HepG2 (cell line): ENCODE measurements around the gene SKIC2. TPM values are rescaled to one million over a fixed set of nuclear protein-coding genes. Genes with fewer than 3 reads are reported as not detected.
A peak's percentile ranks its signal among the peaks of the same experiment; 100 is the strongest.

Experiments used
- ATAC-seq: fragments of 200-7000 bp; cut with Tn5 transposase; 3 replicates; pipeline ENCODE4 v1.9.1; 2020; ENCODE audit warnings: mild to moderate bottlenecking, moderate library complexity
- BruUV-seq: library from RNA; stranded (reverse); fragments of 400-500 nt; replicated peaks from 2 replicates; lab custom pipeline; 2021; lab: Mats Ljungman, UMichigan
- CTCF ChIA-PET: fragments of 300-600 bp; formaldehyde crosslinking; extraction: SDS; loops from one replicate; lab custom pipeline; 2021; ENCODE audit warnings: low total read pairs, inconsistent platforms, low intra/inter-chr PET ratio; lab: Yijun Ruan, JAX
- POLR2A ChIA-PET: fragments of 350-600 bp; sonication (Branson Sonifier 250); formaldehyde crosslinking; loops from one replicate; lab custom pipeline; 2020; ENCODE audit warnings: antibody characterized with exemption, inconsistent platforms; lab: Yijun Ruan, JAX
- DNase-seq: peaks from one replicate; pipeline ENCODE4 v3.0.0-alpha.2; 2015; ENCODE audit warnings: low spot score
- FAIRE-seq: peaks from 3 replicates; lab custom pipeline; 2011; peaks lifted over from hg19 to GRCh38; lab: Jason Lieb, UNC
- H2AFZ ChIP-seq: one replicate; pipeline ENCODE4 v1.6.1; 2011; ENCODE audit warnings: low read length, inconsistent platforms
- H3K27ac ChIP-seq: fragments of 300-600 bp; 3 replicates; pipeline ENCODE4 v1.8.0; 2011; ENCODE audit warnings: mixed run types, mild to moderate bottlenecking, mixed read lengths, low read length, inconsistent platforms; ENCODE audit not compliant: insufficient read depth; ENCODE audit errors: extremely low read length
- H3K27me3 ChIP-seq, 2 experiments: fragments of 200-600 bp in 1 of 2; 2 replicates in 1 of 2; 3 replicates in 1 of 2; pipeline versions ENCODE4 v1.6.0 to v1.8.0; 2011; ENCODE audit warnings: low read length in 2 of 2, mild to moderate bottlenecking in 2 of 2, moderate library complexity in 2 of 2, inconsistent platforms in 1 of 2; ENCODE audit not compliant: insufficient read depth in 2 of 2, control insufficient read depth in 1 of 2
- H3K36me3 ChIP-seq, 2 experiments: fragments of 200-600 bp in 1 of 2; replicated peaks in 1 of 2; 2 replicates in 1 of 2; 3 replicates in 1 of 2; pipeline versions ENCODE4 v1.5.1 to v1.8.0; 2011; ENCODE audit warnings: low read length in 2 of 2, inconsistent platforms in 1 of 2; ENCODE audit not compliant: insufficient read depth in 2 of 2, control insufficient read depth in 1 of 2
- H3K4me1 ChIP-seq: 2 replicates; pipeline ENCODE4 v1.5.1; 2012; ENCODE audit warnings: low read length, inconsistent platforms; ENCODE audit not compliant: insufficient read depth
- H3K4me2 ChIP-seq: 2 replicates; pipeline ENCODE4 v1.6.0; 2011; ENCODE audit warnings: low read depth, low read length, inconsistent platforms
- H3K4me3 ChIP-seq, 3 experiments: fragments of 200-600 bp in 1 of 3; sonication (generic), shearing (Covaris generic) in 1 of 3; replicated peaks in 1 of 3; 2 replicates each; pipeline ENCODE4 v1.5.1; 2011 to 2016; ENCODE audit warnings: low read length in 3 of 3, inconsistent platforms in 2 of 3, low read depth in 2 of 3, mild to moderate bottlenecking in 2 of 3, control low read depth in 1 of 3, mixed read lengths in 1 of 3; ENCODE audit not compliant: insufficient read depth in 1 of 3
- H3K79me2 ChIP-seq: one replicate; pipeline ENCODE4 v1.6.1; 2011; ENCODE audit warnings: low read length, inconsistent platforms; ENCODE audit not compliant: insufficient read depth
- H3K9ac ChIP-seq: 2 replicates; pipeline ENCODE4 v1.6.0; 2011; ENCODE audit warnings: mild to moderate bottlenecking, low read depth, low read length, inconsistent platforms; ENCODE audit not compliant: insufficient read depth
- H3K9me3 ChIP-seq: 2 replicates; pipeline ENCODE4 v1.5.1; 2012; ENCODE audit warnings: mild to moderate bottlenecking, low read length
- H4K20me1 ChIP-seq: 2 replicates; pipeline ENCODE4 v1.6.0; 2011; ENCODE audit warnings: inconsistent platforms, mild to moderate bottlenecking, low read length, moderate library complexity; ENCODE audit not compliant: insufficient read depth
- BCL3 ChIP-seq: sonication (generic); formaldehyde crosslinking; IDR thresholded peaks from 2 replicates; pipeline ENCODE4 v1.5.1; 2020; ENCODE audit warnings: mild to moderate bottlenecking, missing genetic modification reagents, moderate library complexity
- CC2D1A ChIP-seq: sonication (generic); formaldehyde crosslinking; IDR thresholded peaks from 2 replicates; pipeline ENCODE4 v1.8.1; 2023; ENCODE audit warnings: mild to moderate bottlenecking, missing genetic modification reagents
- CREM ChIP-seq, 2 experiments: sonication (generic) in 1 of 2; formaldehyde crosslinking in 1 of 2; IDR thresholded peaks; 2 replicates each; pipeline versions ENCODE4 v1.4.0 to v1.6.1; 2016 to 2020; ENCODE audit warnings: antibody characterized with exemption in 1 of 2, mild to moderate bottlenecking in 1 of 2, missing genetic modification reagents in 1 of 2
- EZH2 ChIP-seq: conservative IDR thresholded peaks from 2 replicates; pipeline ENCODE4 v1.6.1; 2012; ENCODE audit warnings: mild to moderate bottlenecking, low read depth, low read length, moderate library complexity
- GATAD2A ChIP-seq: IDR thresholded peaks from 2 replicates; pipeline ENCODE4 v1.6.1; 2016
- HNF1B ChIP-seq: sonication (generic); formaldehyde crosslinking; IDR thresholded peaks from 2 replicates; pipeline ENCODE4 v1.5.1; 2020; ENCODE audit warnings: mild to moderate bottlenecking, moderate library complexity, missing genetic modification reagents
- MED1 ChIP-seq: sonication (generic); formaldehyde crosslinking; IDR thresholded peaks from 2 replicates; pipeline ENCODE4 v1.4.0; 2020; ENCODE audit warnings: missing genetic modification reagents
- NR2C2 ChIP-seq: sonication (generic); formaldehyde crosslinking; IDR thresholded peaks from 2 replicates; pipeline ENCODE4 v1.4.0; 2020; ENCODE audit warnings: missing genetic modification reagents, mild to moderate bottlenecking, moderate library complexity, borderline replicate concordance
- RAD21 ChIP-seq: fragments of 450-650 bp; formaldehyde crosslinking; IDR thresholded peaks from 2 replicates; pipeline ENCODE4 v1.5.0; 2020; ENCODE audit warnings: mild to moderate bottlenecking
- RXRB ChIP-seq: IDR thresholded peaks from 2 replicates; pipeline ENCODE4 v1.6.1; 2016; ENCODE audit warnings: borderline replicate concordance, missing genetic modification reagents, missing compliant biosample characterization
- SAP130 ChIP-seq: IDR thresholded peaks from 2 replicates; pipeline ENCODE4 v1.6.1; 2016; ENCODE audit warnings: low read depth
- SNAPC2 ChIP-seq: sonication (generic); formaldehyde crosslinking; IDR thresholded peaks from 2 replicates; pipeline ENCODE4 v1.8.1; 2022; ENCODE audit warnings: mild to moderate bottlenecking, missing genetic modification reagents
- SOX5 ChIP-seq: IDR thresholded peaks from 2 replicates; pipeline ENCODE4 v1.6.1; 2016; ENCODE audit warnings: borderline replicate concordance
- TOE1 ChIP-seq: sonication (generic); formaldehyde crosslinking; IDR thresholded peaks from 2 replicates; pipeline ENCODE4 v1.4.0; 2020; ENCODE audit warnings: mild to moderate bottlenecking, missing genetic modification reagents
- YEATS4 ChIP-seq: sonication (generic); formaldehyde crosslinking; IDR thresholded peaks from 2 replicates; pipeline ENCODE4 v1.4.0; 2020; ENCODE audit warnings: missing genetic modification reagents, borderline replicate concordance
- ZBTB25 ChIP-seq: IDR thresholded peaks from 2 replicates; pipeline ENCODE4 v1.6.1; 2018; ENCODE audit warnings: missing genetic modification reagents
- ZNF549 ChIP-seq: sonication (generic); formaldehyde crosslinking; IDR thresholded peaks from 2 replicates; pipeline ENCODE4 v1.5.0; 2020; ENCODE audit warnings: missing genetic modification reagents
- ZNF572 ChIP-seq: sonication (generic); formaldehyde crosslinking; IDR thresholded peaks from 2 replicates; pipeline ENCODE4 v1.5.1; 2020; ENCODE audit warnings: mild to moderate bottlenecking, missing genetic modification reagents
- ZNF850 ChIP-seq: sonication (generic); formaldehyde crosslinking; conservative IDR thresholded peaks from 2 replicates; pipeline ENCODE4 v1.9.0; 2021; ENCODE audit warnings: mild to moderate bottlenecking, missing genetic modification reagents
- ZSCAN9 ChIP-seq: IDR thresholded peaks from 2 replicates; pipeline ENCODE4 v1.6.1; 2016; ENCODE audit warnings: borderline replicate concordance
- WGBS: methylation state at CpG from one replicate; pipeline ENCODE4 v1.1.6; 2017; ENCODE audit warnings: low lambda C conversion rate; 5-methylcytosine and 5-hydroxymethylcytosine counted together
- in situ Hi-C: cut with HindIII; loops from 2 replicates; pipeline ENCODE4 v1.10.0; 2017; ENCODE audit warnings: low pct_unique_long_range_greater_than_20kb; ENCODE audit not compliant: extremely low pct_ligation_motif_present
- intact Hi-C: fragments of 100-400 bp; cut with micrococcal nuclease; formaldehyde crosslinking; loops from one replicate; pipeline ENCODE4 v1.10.0; 2022; ENCODE audit not compliant: unreplicated experiment
- polyA plus RNA-seq, 8 experiments: library from polyadenylated mRNA; depleted of rRNA in 3 of 8; stranded (reverse) in 7 of 8; unstranded in 1 of 8; fragments of >200 nt; fragmentation: Illumina TruSeq in 4 of 8; extraction: Trizol in 4 of 8; gene quantifications; 2 replicates each; pipeline versions ENCODE4 v1.2.1 to v1.2.3, GENCODE V29; 2011 to 2016; ENCODE audit warnings: low read depth in 4 of 8, missing spikeins in 1 of 8, mixed read lengths in 1 of 8; ENCODE audit not compliant: insufficient read depth in 1 of 8
- total RNA-seq, 5 experiments: library from RNA; depleted of rRNA; stranded (reverse); fragments of >200 nt; fragmentation: Illumina TruSeq; extraction: Trizol; gene quantifications; 2 replicates each; pipeline ENCODE4 v1.2.3, GENCODE V29; 2016; ENCODE audit warnings: low read depth in 1 of 5

Gene SKIC2
- total and polyA plus RNA-seq, 2 of the 13 experiments (the other 11 are each of a cell fraction or from before 2014, with no cell fraction given): 67.1 to 68.4 TPM

GRCh38 chr6:31922942-31923341 is 36.0 kb upstream of the SKIC2 start:
- Histone ChIP-seq H3K79me2 (peaks cover 5% of the 10 kb centered on the region), H3K27me3 (no peaks in the 10 kb centered on the region; a peak in 1 of 5 replicates), H3K4me1 (peaks cover 80% of the 10 kb centered on the region), H3K36me3 (no peaks in the 10 kb centered on the region), H3K9me3 (no peaks in the 10 kb centered on the region), H3K4me3 (no peak overlapping the region), H3K27ac (no peak overlapping the region), H4K20me1 (no peaks in the 10 kb centered on the region), H2AFZ (no peak overlapping the region), H3K4me2 (peak overlapping the region; percentile 49), H3K9ac (no peak overlapping the region)
- intact Hi-C loops: loop anchor here (2.0 to 10.0 kb wide), 3 partner anchors 20 to 148 kb away; partner anchors contain the start of genes VWA7 and ZBTB12
- FAIRE-seq: peak; percentile 88
- no TSS peak for BruUV-seq
- peak; percentile 44 for ATAC-seq
- in situ Hi-C loops: loop anchor here (25.0 kb wide), 1 partner anchor 1039 kb away; the partner anchor contains the start of genes BRD2 and HLA-DMA
- POLR2A ChIA-PET: interaction anchor here (0.6 to 5.6 kb wide), 19 partner anchors 10 to 258 kb away, joined by 3 to 35 read pairs (median 5); partner anchors contain the start of genes CFB, GPANK1, HSPA1A and HSPA1B
- DNase-seq: peak; percentile 73
- WGBS: 0% methylated on average over 5 of the region's 5 CpGs
- CTCF ChIA-PET: interaction anchor here (1.2 kb wide), 1 partner anchor 29 kb away, joined by 5 read pairs; no protein-coding TSS in a partner anchor
- TF ChIP-seq RXRB (CRISPR knock-in tag): peak; percentile 32; the same call in 1 of the 2 replicates
- TF ChIP-seq ZNF549 (CRISPR knock-in tag): no peak
- no peak for TF ChIP-seq CREM (IDR thresholded peaks at IDR 0.05)
- no peak for TF ChIP-seq CREM (CRISPR knock-in tag; IDR thresholded peaks at IDR 0.05)
- TF ChIP-seq RAD21: peak; percentile 77
- TF ChIP-seq GATAD2A (CRISPR knock-in tag): peak; percentile 64
- 0 out of 2 replicates have a peak, but pooled peaks have one; percentile 32 for TF ChIP-seq MED1
- TF ChIP-seq ZNF850 (CRISPR knock-in tag): no peak
- 0 out of 2 replicates have a peak, but pooled peaks have one; percentile 55 for TF ChIP-seq ZBTB25 (CRISPR knock-in tag)
- 0 out of 2 replicates have a peak, but pooled peaks have one; percentile 37 for TF ChIP-seq HNF1B (CRISPR knock-in tag)
- 0 out of 2 replicates have a peak, but pooled peaks have one; percentile 21 for TF ChIP-seq NR2C2 (CRISPR knock-in tag)
- TF ChIP-seq SAP130 (CRISPR knock-in tag): peak; percentile 48; the same call in 1 of the 2 replicates
- TF ChIP-seq ZSCAN9 (CRISPR knock-in tag): 0 out of 2 replicates have a peak, but pooled peaks have one; percentile 29
- TF ChIP-seq EZH2: no peak
- 0 out of 2 replicates have a peak, but pooled peaks have one; percentile 47 for TF ChIP-seq ZNF572 (CRISPR knock-in tag)
- no peak for TF ChIP-seq BCL3 (CRISPR knock-in tag)
- TF ChIP-seq CC2D1A: no peak
- TF ChIP-seq YEATS4 (CRISPR knock-in tag): peak; percentile 26; the same call in 1 of the 2 replicates
- TF ChIP-seq SOX5 (CRISPR knock-in tag): no peak
- no peak for TF ChIP-seq SNAPC2 (CRISPR knock-in tag)
- no peak for TF ChIP-seq TOE1 (CRISPR knock-in tag)
